Panc1 (cell line): ENCODE measurements around the gene RIMBP2. TPM values are rescaled to one million over a fixed set of nuclear protein-coding genes. Genes with fewer than 3 reads are reported as not detected.

Experiments used
- ATAC-seq: fragments of 200-7000 bp; cut with Tn5 transposase; 2 replicates; pipeline ENCODE4 v1.9.1; 2020; ENCODE audit warnings: mild to moderate bottlenecking, moderate library complexity
- BruUV-seq: library from RNA; stranded (reverse); fragments of 400-500 nt; replicated peaks from 2 replicates; lab custom pipeline; 2021; lab: Mats Ljungman, UMichigan
- CTCF ChIA-PET: fragments of 300-600 bp; sonication (Branson Sonifier 250); formaldehyde crosslinking; loops from one replicate; lab custom pipeline; 2022; ENCODE audit warnings: antibody characterized with exemption; lab: Charles Lee
- POLR2A ChIA-PET: fragments of 300-600 bp; sonication (Branson Sonifier 250); formaldehyde crosslinking; loops from one replicate; lab custom pipeline; 2022; ENCODE audit warnings: antibody characterized with exemption; lab: Charles Lee
- DNase-seq: peaks from one replicate; pipeline ENCODE4 v3.0.0-alpha.2; 2010; ENCODE audit warnings: low read depth, low spot score
- H3K27ac ChIP-seq: 2 replicates; pipeline ENCODE4 v1.5.1; 2011; ENCODE audit warnings: mild to moderate bottlenecking, low read length, inconsistent platforms
- H3K27me3 ChIP-seq: fragments of 200-500 bp; sonication (Bioruptor generic); 2 replicates; pipeline ENCODE4 v1.6.0; 2014; ENCODE audit warnings: low read length, inconsistent platforms; ENCODE audit not compliant: control insufficient read depth, insufficient read depth
- H3K36me3 ChIP-seq: fragments of 200-500 bp; sonication (Bioruptor generic); 2 replicates; pipeline ENCODE4 v1.5.1; 2014; ENCODE audit warnings: inconsistent platforms, mild to moderate bottlenecking, low read length, moderate library complexity; ENCODE audit not compliant: control insufficient read depth, insufficient read depth
- H3K4me1 ChIP-seq: 2 replicates; pipeline ENCODE4 v1.5.1; 2011; ENCODE audit warnings: inconsistent platforms, mild to moderate bottlenecking, low read length, moderate library complexity; ENCODE audit not compliant: control insufficient read depth, insufficient read depth
- H3K4me3 ChIP-seq, 2 experiments: 2 replicates each; pipeline ENCODE4 v1.5.1; 2011 to 2012; ENCODE audit warnings: low read depth in 2 of 2, low read length in 2 of 2, mild to moderate bottlenecking in 2 of 2, inconsistent platforms in 1 of 2, moderate library complexity in 1 of 2
- H3K9me3 ChIP-seq: fragments of 200-500 bp; sonication (Bioruptor generic); 2 replicates; pipeline ENCODE4 v1.5.1; 2014; ENCODE audit warnings: low read depth, mild to moderate bottlenecking, inconsistent platforms, low read length, moderate library complexity; ENCODE audit not compliant: control insufficient read depth, insufficient read depth
- CTCF ChIP-seq: fragments of 450-650 bp; IDR thresholded peaks from 2 replicates; pipeline ENCODE4 v1.5.1; 2017; ENCODE audit warnings: mild to moderate bottlenecking
- POLR2AphosphoS5 ChIP-seq: IDR thresholded peaks from 2 replicates; pipeline ENCODE4 v1.6.1; 2012; ENCODE audit warnings: mild to moderate bottlenecking, low read depth, low read length, moderate library complexity
- SIN3A ChIP-seq: IDR thresholded peaks from 2 replicates; pipeline ENCODE4 v1.6.1; 2012; ENCODE audit warnings: low read depth, mild to moderate bottlenecking, low read length, moderate library complexity, borderline replicate concordance; ENCODE audit not compliant: insufficient read depth
- TCF7L2 ChIP-seq: IDR thresholded peaks from 2 replicates; pipeline ENCODE4 v1.6.1; 2011; ENCODE audit warnings: mild to moderate bottlenecking, low read depth, low read length, inconsistent platforms
- in situ Hi-C: cut with HindIII; loops from 2 replicates; pipeline ENCODE4 v1.10.0; 2016; ENCODE audit warnings: low sequenced_read_pairs, low pct_unique_long_range_greater_than_20kb
- intact Hi-C: fragments of 100-400 bp; cut with micrococcal nuclease; formaldehyde crosslinking; loops from one replicate; pipeline ENCODE4 v1.10.0; 2022; ENCODE audit not compliant: unreplicated experiment
- total RNA-seq: library from RNA; stranded (reverse); gene quantifications from one replicate; pipeline ENCODE4 v1.2.1, GENCODE V29; 2021; ENCODE audit not compliant: unreplicated experiment
- TF ChIP-seq, protein P1 (sequence below), 2 experiments: IDR thresholded peaks; 2 replicates each; pipeline ENCODE4 v1.6.1; 2011 to 2012; ENCODE audit warnings: low read depth in 2 of 2, control low read depth in 1 of 2, low read length in 1 of 2, mild to moderate bottlenecking in 1 of 2, moderate library complexity in 1 of 2; ENCODE audit not compliant: insufficient read depth in 1 of 2

RIMBP2 gene
- total RNA-seq, 1 experiment from 2014 or later, result not detected

- POLR2A ChIA-PET, result no interaction called here
- H3K36me3 ChIP-seq, result no peaks in the 10 kb centered on the region
- H3K9me3 ChIP-seq, result no peaks in the 10 kb centered on the region
- no peak overlapping the region for H3K27ac ChIP-seq
- intact Hi-C loops, result no loop called here
- no peak overlapping the region for H3K4me3 ChIP-seq
- ATAC-seq, result no peak
- H3K27me3 ChIP-seq, result peaks cover 17% of the 10 kb centered on the region
- in situ Hi-C loops, result no loop called here
- no peak for DNase-seq
- TF ChIP-seq TCF7L2 (no peak), POLR2AphosphoS5 (no peak), CTCF (no peak), SIN3A (no peak)
- TF ChIP-seq, protein P1, sequence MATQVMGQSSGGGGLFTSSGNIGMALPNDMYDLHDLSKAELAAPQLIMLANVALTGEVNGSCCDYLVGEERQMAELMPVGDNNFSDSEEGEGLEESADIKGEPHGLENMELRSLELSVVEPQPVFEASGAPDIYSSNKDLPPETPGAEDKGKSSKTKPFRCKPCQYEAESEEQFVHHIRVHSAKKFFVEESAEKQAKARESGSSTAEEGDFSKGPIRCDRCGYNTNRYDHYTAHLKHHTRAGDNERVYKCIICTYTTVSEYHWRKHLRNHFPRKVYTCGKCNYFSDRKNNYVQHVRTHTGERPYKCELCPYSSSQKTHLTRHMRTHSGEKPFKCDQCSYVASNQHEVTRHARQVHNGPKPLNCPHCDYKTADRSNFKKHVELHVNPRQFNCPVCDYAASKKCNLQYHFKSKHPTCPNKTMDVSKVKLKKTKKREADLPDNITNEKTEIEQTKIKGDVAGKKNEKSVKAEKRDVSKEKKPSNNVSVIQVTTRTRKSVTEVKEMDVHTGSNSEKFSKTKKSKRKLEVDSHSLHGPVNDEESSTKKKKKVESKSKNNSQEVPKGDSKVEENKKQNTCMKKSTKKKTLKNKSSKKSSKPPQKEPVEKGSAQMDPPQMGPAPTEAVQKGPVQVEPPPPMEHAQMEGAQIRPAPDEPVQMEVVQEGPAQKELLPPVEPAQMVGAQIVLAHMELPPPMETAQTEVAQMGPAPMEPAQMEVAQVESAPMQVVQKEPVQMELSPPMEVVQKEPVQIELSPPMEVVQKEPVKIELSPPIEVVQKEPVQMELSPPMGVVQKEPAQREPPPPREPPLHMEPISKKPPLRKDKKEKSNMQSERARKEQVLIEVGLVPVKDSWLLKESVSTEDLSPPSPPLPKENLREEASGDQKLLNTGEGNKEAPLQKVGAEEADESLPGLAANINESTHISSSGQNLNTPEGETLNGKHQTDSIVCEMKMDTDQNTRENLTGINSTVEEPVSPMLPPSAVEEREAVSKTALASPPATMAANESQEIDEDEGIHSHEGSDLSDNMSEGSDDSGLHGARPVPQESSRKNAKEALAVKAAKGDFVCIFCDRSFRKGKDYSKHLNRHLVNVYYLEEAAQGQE (IDR thresholded peaks at IDR 0.05; ENCODE audit: insufficient read depth in 1 of 2, low read depth in 2 of 2, low read length in 1 of 2), result no peak
- H3K4me1 ChIP-seq, result no peaks in the 10 kb centered on the region
- CTCF ChIA-PET, result no interaction called here
- BruUV-seq, result no TSS peak
These were observed 124.4 kb downstream of the RIMBP2 start for GRCh38 chr12:130591736-130592135.

- TF ChIP-seq, protein P1 (IDR thresholded peaks at IDR 0.05; ENCODE audit: insufficient read depth in 1 of 2, low read depth in 2 of 2, low read length in 1 of 2), result no peak
- TF ChIP-seq TCF7L2 (no peak), CTCF (no peak), SIN3A (no peak), POLR2AphosphoS5 (no peak)
- no peak for DNase-seq
- no peak for ATAC-seq
- no peak overlapping the region for H3K4me3 ChIP-seq
- H3K4me1 ChIP-seq, result no peaks in the 10 kb centered on the region
- POLR2A ChIA-PET, result no interaction called here
- intact Hi-C loops, result no loop called here
- no peak overlapping the region for H3K27ac ChIP-seq
- H3K9me3 ChIP-seq, result no peaks in the 10 kb centered on the region
- no peaks in the 10 kb centered on the region for H3K36me3 ChIP-seq
- CTCF ChIA-PET, result no interaction called here
- no TSS peak for BruUV-seq
- peaks cover 12% of the 10 kb centered on the region for H3K27me3 ChIP-seq
- in situ Hi-C loops, result no loop called here
These were observed 125.4 kb downstream of the RIMBP2 start for GRCh38 chr12:130590685-130591084.
